Embryonic facial prominence (tissue), 1 donor: ENCODE measurements around the gene CCDC188.

Source experiments
- DNase-seq: peaks from one replicate; pipeline ENCODE4 v3.0.0-alpha.2; 2016; ENCODE audit errors: extremely low spot score

Gene CCDC188

DNA sequence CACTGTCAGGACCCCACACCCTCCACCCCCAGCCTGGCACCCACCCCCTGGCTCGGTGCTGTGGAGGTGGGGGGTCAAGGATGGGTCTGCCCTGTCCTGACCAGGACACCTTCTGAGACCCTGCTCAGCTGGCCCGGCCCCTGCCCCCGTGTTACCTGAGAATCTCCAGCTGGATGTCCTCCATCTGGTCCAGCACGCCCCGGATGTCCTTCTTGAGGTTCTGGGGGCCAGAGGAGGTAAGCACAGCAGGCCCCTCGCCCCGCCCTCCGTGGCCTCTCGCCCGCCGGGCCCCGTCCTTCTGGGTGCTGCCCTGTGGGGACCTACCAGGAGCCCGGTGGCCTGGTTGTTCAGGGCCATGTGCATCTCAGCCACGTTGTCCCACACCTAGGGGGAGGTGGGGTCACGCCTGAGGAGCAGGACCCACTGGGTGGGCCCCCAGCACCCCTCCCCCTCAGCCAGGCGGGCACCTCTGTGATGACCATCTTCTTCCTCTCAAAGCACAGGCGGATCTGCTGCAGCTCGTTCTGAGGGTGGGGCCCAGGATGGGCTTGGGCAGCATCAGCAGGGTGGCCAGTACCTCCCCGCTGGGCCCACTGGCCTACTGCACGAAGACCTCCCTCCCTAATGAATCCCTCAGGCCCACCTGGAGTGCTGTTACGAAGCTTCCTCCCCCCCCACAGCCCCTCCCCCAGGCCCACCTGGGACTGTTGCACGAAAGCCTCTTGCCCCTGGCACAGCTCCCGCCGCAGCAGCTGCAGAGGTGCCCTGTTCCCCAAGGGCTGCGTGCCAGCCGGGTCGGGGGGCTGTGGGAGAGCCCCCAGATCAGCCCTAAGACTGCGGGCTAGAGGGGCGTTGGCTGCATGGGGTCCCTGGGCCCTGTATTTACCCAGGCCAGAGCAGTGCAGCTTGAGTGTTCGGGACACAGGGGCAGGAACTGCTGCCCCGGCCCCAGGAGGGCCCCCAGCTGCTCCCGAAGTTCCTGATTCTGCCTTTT is 1.3 kb downstream of the CCDC188 start:
- DNase-seq, result no peak

- no peak for DNase-seq
These were observed 2.4 kb downstream of the CCDC188 start for GRCh38 chr22:20148414-20148813.

DNA sequence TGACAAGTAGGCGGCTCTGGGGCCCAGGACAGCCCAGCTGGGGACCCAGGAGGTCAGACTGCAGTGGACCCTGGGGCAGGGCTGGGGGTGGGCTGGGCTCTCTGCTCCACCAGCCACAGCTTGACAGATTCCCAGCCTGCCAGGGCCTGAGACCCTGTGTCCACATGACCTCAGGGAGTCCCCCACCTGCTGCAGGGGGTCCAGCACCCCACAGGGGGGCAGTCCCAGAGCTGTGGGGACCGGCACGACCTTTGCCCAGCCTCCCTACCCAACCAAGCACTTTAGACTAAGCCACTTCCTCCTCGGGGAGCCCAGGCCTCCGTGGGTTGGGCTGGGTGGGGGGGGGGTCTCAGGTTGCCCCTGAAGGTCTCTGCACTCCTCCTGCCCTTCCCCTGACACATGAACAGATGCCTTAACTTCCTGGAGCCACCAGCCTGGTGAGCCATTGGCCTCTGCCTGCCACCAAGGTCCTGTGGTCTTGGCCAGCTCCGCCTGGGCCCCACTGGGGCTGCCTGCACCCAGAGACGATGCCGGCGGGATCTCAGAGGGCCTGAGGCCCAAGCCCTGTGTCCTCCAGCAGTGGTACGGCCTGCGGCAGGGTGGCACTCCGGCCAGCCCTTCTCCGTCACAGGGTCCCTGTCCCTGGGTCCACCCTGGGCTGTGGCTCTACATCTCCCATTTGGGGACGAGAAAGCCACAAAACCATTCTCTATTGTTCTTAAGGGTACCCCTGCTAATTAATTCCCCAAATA is 3.4 kb downstream of the CCDC188 start:
- DNase-seq, result no peak

GRCh38 chr22:20146777-20147176 is 4.1 kb downstream of the CCDC188 start:
- DNase-seq, result no peak

GRCh38 chr22:20145832-20146223 is 5.0 kb downstream of the CCDC188 start:
- DNase-seq, result no peak

- no peak for DNase-seq
These were observed 5.5 kb downstream of the CCDC188 start for GRCh38 chr22:20145206-20145831.

DNA sequence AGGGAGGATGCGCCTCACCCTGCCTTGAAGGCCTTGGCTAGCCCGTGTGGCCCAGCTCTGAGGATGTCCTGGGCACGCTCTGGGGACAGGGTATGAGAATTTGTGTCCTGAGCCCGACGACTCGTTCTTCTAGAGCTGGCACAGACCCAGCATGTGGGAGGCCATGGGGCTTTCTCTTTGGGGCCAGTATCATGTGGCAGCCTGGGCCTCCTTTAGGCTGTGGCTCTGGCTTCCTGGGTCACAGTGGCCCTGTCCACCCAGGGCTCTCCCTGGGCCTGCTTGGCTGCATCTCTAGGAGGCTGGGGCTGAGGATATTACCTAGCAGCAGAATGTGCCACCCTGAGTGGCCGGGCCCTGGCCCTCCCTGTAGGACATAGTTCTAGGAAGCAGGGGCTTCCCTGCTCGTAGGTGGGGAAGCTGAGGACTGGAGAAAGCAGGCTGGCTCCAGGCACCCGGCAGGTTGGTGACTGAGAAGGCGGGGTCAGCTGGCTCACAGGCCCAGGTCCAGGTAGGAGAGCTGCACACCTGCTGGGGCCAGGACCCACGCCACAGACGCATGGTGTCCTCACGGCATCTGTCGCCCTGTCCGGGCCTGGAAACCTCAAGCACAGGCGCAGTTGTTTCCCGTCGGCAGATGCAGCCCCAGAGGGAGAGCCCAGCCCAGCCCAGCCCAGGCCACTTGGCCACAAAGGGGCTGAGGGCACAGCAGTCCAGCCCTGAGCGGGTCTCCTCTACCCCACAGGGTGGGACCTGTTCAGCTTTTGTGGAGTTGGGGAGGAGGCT is 6.8 kb downstream of the CCDC188 start:
- DNase-seq, result no peak

DNA sequence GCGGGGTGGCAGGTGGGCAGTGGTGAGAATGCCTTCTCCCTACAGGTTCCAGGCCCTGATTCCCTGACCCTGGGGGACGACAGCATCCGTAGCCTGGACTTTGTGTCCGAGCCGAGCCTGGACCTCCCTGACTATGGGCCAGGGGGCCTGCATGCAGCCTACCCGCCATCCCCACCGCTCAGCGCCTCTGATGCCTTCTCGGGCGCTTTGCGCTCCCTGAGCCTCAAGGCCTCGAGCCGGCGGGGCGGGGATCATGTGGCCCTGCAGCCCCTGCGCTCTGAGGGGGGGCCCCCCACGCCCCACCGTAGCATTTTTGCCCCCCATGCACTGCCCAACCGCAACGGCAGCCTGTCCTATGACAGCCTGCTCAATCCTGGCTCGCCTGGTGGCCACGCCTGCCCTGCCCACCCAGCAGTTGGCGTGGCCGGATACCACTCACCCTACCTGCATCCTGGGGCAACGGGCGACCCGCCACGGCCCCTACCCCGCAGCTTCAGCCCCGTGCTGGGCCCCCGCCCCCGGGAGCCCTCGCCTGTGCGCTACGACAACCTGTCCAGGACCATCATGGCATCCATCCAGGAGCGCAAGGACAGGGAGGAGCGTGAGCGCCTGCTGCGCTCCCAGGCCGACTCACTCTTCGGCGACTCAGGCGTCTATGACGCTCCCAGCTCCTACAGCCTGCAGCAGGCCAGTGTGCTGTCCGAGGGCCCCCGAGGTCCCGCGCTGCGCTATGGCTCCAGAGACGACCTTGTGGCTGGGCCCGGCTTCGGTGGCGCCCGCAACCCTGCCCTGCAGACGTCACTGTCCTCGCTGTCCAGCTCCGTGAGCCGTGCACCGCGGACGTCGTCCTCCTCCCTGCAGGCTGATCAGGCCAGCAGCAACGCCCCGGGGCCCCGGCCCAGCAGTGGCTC is 7.9 kb downstream of the CCDC188 start:
- DNase-seq, result no peak

DNA sequence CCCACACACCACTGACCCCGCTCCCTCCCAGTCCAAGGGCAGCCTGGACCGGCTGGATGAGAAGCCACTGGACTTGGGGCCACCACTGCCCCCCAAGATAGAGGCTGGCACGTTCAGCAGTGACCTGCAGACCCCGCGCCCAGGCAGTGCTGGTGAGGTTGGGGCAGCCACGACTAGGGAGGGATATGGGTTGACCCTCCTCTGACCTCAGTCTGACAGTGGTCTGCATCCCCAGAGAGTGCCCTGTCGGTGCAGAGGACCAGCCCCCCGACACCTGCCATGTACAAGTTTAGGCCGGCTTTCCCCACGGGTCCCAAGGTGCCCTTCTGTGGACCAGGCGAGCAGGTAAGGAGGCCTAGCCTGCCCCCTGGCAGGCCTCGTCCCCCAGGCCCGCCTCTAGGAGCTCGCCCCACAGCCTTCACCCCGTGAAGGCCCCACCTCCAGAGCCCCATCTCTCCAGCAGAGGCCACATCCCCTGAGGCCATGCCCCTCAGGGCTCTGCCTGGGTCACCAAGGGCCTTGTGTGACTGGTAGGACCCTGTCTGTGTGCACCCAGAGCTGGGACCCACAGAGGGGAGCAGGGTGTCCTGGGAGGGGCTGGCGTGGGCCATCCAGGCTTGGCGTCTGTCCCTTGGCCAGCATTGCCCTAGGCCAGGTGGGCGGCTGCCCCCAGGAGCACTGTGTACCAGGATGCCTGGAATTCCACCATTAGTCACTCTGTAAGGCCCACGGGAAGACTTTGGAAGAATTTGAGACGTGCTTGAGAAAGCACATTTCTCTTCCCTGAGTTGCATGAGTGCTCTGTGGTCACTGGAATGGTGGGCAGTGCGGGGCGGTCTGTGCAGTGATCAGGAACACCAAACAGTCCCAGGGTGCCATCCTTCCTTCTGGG is 9.4 kb downstream of the CCDC188 start:
- no peak for DNase-seq

DNA sequence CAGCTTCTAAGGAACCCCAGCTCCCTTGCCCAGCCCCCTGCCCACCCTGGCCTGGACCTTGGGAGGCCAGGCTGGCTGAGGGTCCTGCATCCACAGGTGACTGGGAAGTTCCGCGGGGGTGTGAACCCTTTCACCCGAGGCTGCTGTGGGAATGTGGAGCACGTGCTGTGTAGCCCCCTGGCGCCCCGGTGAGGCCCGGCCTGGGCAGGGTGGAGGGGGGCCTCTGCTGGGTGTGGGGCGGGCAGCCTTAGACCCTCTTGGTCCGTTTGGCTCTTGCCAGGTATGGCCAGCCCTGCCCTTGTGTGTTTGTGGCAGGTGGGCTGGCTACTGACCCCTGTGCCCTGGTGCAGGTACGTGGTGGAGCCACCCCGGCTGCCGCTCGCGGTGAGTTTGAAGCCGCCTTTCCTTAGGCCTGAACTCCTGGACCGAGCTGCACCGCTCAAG is 10.3 kb downstream of the CCDC188 start:
- no peak for DNase-seq

- DNase-seq, result no peak
These were observed 10.8 kb downstream of the CCDC188 start for GRCh38 chr22:20140107-20140445.

DNA sequence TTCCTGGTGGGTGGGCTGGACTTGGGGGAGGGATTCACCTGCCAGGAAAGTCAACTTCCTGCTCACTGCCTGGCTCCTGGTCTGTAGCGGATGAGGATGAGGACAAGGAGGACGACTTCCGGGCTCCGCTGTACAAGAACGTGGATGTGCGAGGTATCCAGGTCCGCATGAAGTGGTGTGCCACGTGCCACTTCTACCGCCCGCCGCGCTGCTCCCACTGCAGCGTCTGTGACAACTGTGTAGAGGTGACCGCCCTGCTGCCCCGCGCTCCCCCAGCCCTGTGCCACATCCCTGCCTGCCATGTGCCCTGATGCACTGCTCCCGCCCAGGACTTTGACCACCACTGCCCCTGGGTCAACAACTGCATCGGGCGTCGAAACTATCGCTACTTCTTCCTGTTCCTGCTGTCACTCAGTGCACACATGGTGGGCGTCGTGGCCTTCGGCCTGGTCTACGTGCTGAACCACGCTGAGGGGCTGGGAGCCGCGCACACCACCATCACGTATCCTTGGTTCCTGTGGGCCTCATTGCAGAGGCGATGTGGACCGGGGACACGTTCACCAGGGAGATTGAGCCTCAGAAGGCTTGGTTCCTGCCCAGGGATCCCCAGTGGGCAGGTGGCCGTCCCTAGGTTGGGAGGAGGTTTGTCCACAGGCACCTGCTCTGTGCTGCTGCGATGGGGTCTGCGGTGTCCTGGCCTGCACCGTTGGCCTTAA is 11.3 kb downstream of the CCDC188 start:
- DNase-seq, result no peak

GRCh38 chr22:20138868-20139267 is 12.0 kb downstream of the CCDC188 start:
- no peak for DNase-seq

GRCh38 chr22:20138417-20138738 is 12.5 kb downstream of the CCDC188 start:
- no peak for DNase-seq

GRCh38 chr22:20137671-20138416 is 13.0 kb downstream of the CCDC188 start:
- no peak for DNase-seq

GRCh38 chr22:20137113-20137512 is 13.7 kb downstream of the CCDC188 start:
- DNase-seq, result no peak

DNA sequence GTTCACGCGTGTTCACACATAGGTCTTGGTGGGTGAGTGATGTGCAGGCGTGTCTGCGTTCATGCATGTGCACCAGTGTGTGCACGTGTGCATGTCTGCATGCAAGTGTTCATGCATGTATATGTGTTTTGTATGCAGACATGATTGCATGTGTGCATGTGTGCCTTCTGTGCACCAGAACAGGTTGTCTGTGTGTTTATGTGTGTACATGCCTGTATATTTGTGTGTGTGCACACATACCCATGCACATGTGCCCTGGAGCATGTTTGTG is 14.3 kb downstream of the CCDC188 start:
- DNase-seq, result no peak

DNA sequence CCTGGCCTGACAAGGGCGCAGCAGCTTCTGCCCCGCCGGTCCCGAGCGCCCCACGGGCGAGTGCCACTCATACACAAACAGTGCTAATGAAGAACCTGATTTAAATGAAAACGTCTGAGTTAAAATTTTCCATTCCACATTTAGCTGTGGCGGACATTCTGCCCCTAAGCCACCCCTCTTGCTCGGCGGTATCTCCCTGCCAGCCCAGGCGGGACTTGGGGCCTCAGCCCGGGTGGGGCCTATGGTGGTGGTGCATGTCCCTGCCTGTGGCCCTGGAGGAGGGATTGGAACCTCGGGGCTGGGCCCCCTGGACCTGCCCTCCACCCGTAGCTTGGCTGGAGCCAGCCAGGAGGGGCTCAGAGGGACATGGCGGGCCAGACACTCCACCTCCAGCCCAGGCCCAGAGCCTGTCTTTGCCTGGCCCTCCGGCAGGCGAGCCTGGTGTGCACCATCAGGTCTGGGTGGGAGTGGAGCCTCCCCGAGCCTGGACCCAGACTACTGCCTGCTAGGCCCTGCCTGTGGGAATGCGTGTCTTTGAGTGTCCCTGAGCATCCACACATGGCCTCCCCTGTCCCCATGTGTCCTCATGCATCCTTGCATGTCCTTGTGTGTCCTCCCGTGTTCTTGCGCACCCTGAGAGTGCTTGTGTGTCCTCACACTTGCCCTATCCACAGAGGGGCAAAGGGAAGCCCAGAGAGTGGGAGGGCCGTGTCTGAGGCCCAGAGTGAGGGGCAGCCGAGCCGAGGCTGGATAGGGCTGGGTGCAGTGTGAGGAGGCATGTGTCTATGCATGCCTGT is 14.9 kb downstream of the CCDC188 start:
- no peak for DNase-seq
